ENCODE data around the gene BATF3.

Gene BATF3

GRCh38 chr1:212684521-212685090 lies 15.0 kb downstream of the BATF3 start:
- DNase-seq (ENCODE audit: extremely low spot score) = no peak
- ChIA-PET CTCF (interaction anchor here (0.9 kb wide), 1 partner anchor 19 kb away, joined by 4 read pairs; no protein-coding TSS in a partner anchor), POLR2A (interaction anchor here (0.5 kb wide), 1 partner anchor 217 kb away, joined by 3 read pairs; no protein-coding TSS in a partner anchor)
- TF ChIP-seq FOXM1 (IDR thresholded peaks at IDR 0.05; ENCODE audit: borderline replicate concordance) (no peak), NFRKB (IDR thresholded peaks at IDR 0.05) (no peak), SP1 (IDR thresholded peaks at IDR 0.05) (no peak), ELF4 (IDR thresholded peaks at IDR 0.05) (no peak), ZNF384 (IDR thresholded peaks at IDR 0.05) (no peak), LEF1 (IDR thresholded peaks at IDR 0.05; ENCODE audit: borderline replicate concordance) (no peak), CTBP1 (IDR thresholded peaks at IDR 0.05; ENCODE audit: borderline replicate concordance) (no peak), HDGF (IDR thresholded peaks at IDR 0.05; ENCODE audit: borderline replicate concordance) (no peak), BHLHE40 (IDR thresholded peaks at IDR 0.05; ENCODE audit: borderline replicate concordance) (no peak), TARDBP (IDR thresholded peaks at IDR 0.05) (no peak), L3MBTL2 (conservative IDR thresholded peaks at IDR 0.05) (no peak)

GRCh38 chr1:212684076-212684475 lies 15.6 kb downstream of the BATF3 start:
- POLR2A ChIA-PET = interaction anchor here (0.5 kb wide), 1 partner anchor 216 kb away, joined by 3 read pairs; no protein-coding TSS in a partner anchor
- CTCF ChIA-PET = interaction anchor here (0.9 kb wide), 1 partner anchor 19 kb away, joined by 4 read pairs; no protein-coding TSS in a partner anchor
- TF ChIP-seq CTBP1 (IDR thresholded peaks at IDR 0.05; ENCODE audit: borderline replicate concordance) (no peak), PKNOX1 (IDR thresholded peaks at IDR 0.05) (no peak), FOXM1 (IDR thresholded peaks at IDR 0.05; ENCODE audit: borderline replicate concordance) (no peak), ELF4 (IDR thresholded peaks at IDR 0.05) (no peak), LEF1 (IDR thresholded peaks at IDR 0.05; ENCODE audit: borderline replicate concordance) (no peak), ZNF384 (IDR thresholded peaks at IDR 0.05) (no peak), FOXK2 (IDR thresholded peaks at IDR 0.05) (no peak), FOXA1 (IDR thresholded peaks at IDR 0.05) (no peak), L3MBTL2 (conservative IDR thresholded peaks at IDR 0.05) (no peak), BHLHE40 (IDR thresholded peaks at IDR 0.05; ENCODE audit: borderline replicate concordance) (no peak), ARNT (IDR thresholded peaks at IDR 0.05) (no peak), NFRKB (IDR thresholded peaks at IDR 0.05) (no peak)

GRCh38 chr1:212683357-212683722 lies 16.3 kb downstream of the BATF3 start:
- DNase-seq (ENCODE audit: extremely low spot score) = no peak
- POLR2A ChIA-PET = no interaction called here
- CTCF ChIA-PET = interaction anchor here (0.6 kb wide), 1 partner anchor 37 kb away, joined by 3 read pairs; no protein-coding TSS in a partner anchor
- no peak for TF ChIP-seq FOXA1 (IDR thresholded peaks at IDR 0.05)

More at GRCh38 chr1:212684076-212684475, 15.6 kb downstream of the BATF3 start:
- DNase-seq (ENCODE audit: extremely low spot score) = no peak

GRCh38 chr1:212680680-212681389 lies 18.8 kb downstream of the BATF3 start:
- DNase-seq (ENCODE audit: extremely low spot score) = no peak
- ChIA-PET CTCF (interaction anchor here (1.0 to 1.1 kb wide), 2 partner anchors 12 to 16 kb away, joined by 3 read pairs; no protein-coding TSS in a partner anchor), POLR2A (no interaction called here)
- TF ChIP-seq CTBP1 (IDR thresholded peaks at IDR 0.05; ENCODE audit: borderline replicate concordance) (no peak), HDGF (IDR thresholded peaks at IDR 0.05; ENCODE audit: borderline replicate concordance) (no peak), PKNOX1 (IDR thresholded peaks at IDR 0.05) (no peak), ELF4 (IDR thresholded peaks at IDR 0.05) (no peak), BHLHE40 (IDR thresholded peaks at IDR 0.05; ENCODE audit: borderline replicate concordance) (no peak), NFRKB (IDR thresholded peaks at IDR 0.05) (no peak), SUZ12 (IDR thresholded peaks at IDR 0.05) (no peak), ZNF384 (IDR thresholded peaks at IDR 0.05) (no peak), SP1 (IDR thresholded peaks at IDR 0.05) (no peak), TARDBP (IDR thresholded peaks at IDR 0.05) (no peak), LEF1 (IDR thresholded peaks at IDR 0.05; ENCODE audit: borderline replicate concordance) (no peak), L3MBTL2 (conservative IDR thresholded peaks at IDR 0.05) (no peak), FOXM1 (IDR thresholded peaks at IDR 0.05; ENCODE audit: borderline replicate concordance) (no peak), FOXA1 (IDR thresholded peaks at IDR 0.05) (no peak), ARNT (IDR thresholded peaks at IDR 0.05) (no peak)

- no peak for DNase-seq (ENCODE audit: extremely low spot score)
- ChIA-PET POLR2A (interaction anchor here (0.7 kb wide), 1 partner anchor 70 kb away, joined by 3 read pairs; the partner anchor contains the start of gene ATF3), CTCF (interaction anchor here (0.8 to 2.6 kb wide), 2 partner anchors 11 to 14 kb away, joined by 5 to 17 read pairs; no protein-coding TSS in a partner anchor)
- TF ChIP-seq BHLHE40 (IDR thresholded peaks at IDR 0.05; ENCODE audit: borderline replicate concordance) (no peak), LEF1 (IDR thresholded peaks at IDR 0.05; ENCODE audit: borderline replicate concordance) (no peak), HDGF (IDR thresholded peaks at IDR 0.05; ENCODE audit: borderline replicate concordance) (no peak), TARDBP (IDR thresholded peaks at IDR 0.05) (no peak), ZNF384 (IDR thresholded peaks at IDR 0.05) (no peak), PKNOX1 (IDR thresholded peaks at IDR 0.05) (no peak), FOXA1 (IDR thresholded peaks at IDR 0.05) (no peak), SP1 (IDR thresholded peaks at IDR 0.05) (no peak)
Observed at GRCh38 chr1:212678456-212679410, 20.9 kb downstream of the BATF3 start.

All from HEK293T (cell line).